ENCODE results near the gene KREMEN1.

KREMEN1 gene

DNA sequence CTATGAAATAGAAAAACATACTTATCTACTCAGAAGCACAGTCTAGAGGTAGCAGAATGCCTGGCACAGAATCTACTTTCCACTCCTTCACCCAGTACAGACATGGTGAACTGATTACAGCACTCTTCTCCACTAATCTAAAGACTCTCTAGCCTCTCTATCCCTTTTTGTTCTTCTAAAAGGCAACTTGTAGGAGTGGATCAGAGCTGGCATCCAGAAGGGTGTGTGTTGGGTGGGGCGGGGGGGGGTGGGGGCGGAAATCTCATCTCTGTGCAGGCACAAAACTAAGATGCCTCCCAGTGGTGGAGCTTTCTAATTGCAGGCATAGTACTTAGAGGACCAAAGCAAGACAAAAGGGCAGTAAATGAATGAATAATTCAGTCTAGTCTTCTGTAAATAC lies 121.3 kb downstream of the KREMEN1 start:
- no peak for DNase-seq

- DNase-seq = no peak
Observed at GRCh38 chr22:29195118-29195963, 122.5 kb downstream of the KREMEN1 start.

DNA sequence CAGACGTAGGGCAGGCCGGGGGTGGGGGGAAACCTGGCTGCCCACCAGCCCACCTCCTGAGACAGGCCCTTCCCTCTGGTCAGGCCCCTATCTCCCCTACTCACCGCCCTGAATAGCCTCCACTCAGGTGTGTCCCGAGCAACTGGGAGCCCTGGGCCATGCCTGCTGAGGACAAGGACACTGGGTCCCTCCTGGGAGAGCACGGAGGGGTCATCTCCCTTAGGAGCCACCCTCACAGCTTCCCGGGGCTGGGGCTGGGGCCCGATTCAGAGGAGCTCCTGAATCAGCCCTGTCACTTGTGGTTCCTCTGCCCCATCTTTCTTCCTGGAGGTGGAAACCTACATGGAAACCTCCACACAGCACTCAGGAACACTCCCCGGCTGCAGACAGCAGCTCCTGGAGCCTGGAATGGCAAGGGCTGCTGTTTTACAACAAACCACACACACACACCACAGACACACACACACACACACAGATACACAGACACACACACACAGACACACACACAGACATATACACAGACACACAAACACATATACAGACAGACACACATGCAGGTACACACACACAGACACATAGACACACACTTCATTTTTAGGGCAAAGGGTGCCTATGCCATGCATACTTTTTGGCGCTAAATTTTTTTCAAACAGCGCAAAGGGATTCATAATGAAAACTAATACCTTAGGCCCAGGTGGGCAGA lies 123.3 kb downstream of the KREMEN1 start:
- no peak for DNase-seq

DNA sequence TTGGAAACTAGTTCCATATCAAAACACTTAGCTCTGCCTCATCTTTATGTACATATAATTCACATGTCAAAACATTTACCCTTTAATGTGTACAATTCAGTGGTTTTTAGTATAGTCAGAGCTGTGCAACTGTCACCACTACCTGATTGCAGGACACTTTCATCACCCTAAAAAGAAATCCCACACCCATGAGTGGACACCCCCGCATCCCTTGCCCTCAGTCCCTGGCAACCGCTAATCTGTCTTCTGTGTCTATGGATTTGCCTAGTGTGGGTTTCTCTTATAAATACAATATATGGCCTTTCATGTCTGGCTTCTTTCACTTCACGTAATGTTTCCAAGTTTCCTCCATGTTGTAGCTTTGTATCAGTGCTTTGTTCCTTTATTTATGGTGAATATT lies 124.3 kb downstream of the KREMEN1 start:
- DNase-seq = no peak

- no peak for DNase-seq
Observed at GRCh38 chr22:29198240-29198639, 125.4 kb downstream of the KREMEN1 start.

DNA sequence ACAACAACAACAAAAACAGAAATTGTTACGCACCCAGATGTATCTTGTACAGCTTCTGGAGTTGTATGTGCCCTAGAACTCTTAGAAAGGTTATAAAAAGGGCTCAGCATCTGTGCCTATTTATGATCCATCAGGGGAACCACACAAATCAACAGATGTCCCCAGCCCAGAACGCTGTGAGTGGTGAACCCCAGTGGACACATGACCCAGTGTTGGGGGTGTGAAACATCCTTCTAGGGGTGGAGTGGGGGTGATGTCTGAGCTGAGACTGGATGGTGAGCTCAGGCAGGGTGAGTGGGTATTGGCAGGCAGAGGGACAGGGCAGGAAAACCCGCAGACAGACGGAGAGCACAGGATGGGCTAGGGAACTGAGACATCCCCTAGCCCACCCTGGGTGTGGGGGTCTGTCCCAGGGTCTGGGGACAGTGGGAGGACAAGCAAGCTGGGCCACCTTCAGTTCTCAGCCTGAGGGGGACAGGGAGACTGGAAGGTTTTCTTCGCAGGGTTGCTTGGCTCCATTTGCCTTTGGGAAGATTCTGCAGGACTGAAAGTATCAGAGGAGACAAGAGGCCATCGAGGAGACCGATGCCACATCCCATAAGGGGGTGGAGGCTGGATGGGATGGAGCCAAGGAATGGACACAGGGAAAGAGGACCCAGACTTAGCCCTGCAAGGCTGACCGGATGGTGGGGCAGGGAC lies 127.0 kb downstream of the KREMEN1 start:
- no peak for DNase-seq

DNA sequence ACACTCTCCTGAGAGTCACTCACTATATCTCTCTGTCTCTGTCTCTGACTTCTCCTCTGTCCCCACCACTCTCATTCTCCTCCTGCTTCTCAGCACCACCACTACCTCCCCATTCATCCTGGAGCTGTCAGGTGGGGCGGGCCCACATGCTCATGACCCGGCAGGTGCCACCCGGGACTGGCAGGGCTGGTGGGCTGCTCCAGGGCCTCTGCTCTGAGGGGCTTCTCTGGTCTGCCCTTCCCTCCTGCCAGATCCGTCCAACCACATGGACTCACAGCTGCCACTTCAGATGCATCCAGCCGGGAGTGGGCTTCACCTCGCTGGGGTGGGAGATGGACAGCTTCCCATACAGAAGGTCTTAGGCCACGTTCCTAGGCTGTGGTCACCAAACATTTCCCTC lies 128.1 kb downstream of the KREMEN1 start:
- no peak for DNase-seq

GRCh38 chr22:29201782-29202181 lies 128.9 kb downstream of the KREMEN1 start:
- DNase-seq = no peak

DNA sequence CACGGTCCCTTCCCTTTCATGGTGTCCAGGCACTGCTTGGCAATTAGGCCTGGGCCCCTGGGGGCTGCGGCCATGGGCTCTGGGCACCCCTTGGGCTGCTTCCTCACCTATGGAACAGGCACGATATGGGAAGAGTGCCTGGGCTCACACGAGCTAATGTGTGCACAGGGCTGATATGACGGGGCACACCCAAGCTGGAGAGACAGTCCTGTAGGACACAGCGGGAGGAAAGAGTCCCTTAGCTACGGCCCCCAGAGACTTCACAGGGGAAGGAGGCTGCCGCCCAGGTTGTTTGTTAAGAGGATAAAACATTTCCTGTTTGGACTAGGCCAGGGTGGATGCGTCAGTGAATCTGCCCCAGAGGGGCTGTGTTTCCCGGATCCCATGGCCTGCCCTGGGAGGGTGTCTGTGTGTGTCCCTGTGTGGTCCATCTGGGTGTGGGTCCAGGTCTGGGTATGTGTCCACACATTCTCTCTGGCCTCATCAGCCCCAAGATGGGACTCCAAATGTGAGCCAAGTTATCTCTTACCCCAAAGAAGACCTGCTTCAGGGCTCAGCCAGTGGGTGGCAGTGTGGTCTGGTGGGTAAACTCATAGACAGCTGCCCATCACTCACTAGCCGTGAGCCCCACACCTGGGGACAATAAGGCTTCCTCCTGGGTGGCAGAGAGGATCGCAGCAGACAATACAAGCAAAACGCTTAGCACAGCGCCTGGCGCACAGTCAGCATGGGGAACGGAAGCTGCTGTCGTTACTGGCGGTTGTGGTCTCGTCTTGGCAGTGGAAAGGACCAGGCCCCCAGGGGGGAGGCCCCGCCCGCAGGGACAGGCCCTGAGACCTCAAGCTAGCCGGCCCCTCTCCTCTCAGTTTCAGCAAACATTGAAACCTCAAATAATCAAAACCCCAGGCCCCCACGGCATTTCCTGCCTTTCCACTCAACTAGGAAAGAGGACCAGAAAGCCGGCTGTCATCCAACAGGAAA lies 129.7 kb downstream of the KREMEN1 start:
- no peak for DNase-seq

DNA sequence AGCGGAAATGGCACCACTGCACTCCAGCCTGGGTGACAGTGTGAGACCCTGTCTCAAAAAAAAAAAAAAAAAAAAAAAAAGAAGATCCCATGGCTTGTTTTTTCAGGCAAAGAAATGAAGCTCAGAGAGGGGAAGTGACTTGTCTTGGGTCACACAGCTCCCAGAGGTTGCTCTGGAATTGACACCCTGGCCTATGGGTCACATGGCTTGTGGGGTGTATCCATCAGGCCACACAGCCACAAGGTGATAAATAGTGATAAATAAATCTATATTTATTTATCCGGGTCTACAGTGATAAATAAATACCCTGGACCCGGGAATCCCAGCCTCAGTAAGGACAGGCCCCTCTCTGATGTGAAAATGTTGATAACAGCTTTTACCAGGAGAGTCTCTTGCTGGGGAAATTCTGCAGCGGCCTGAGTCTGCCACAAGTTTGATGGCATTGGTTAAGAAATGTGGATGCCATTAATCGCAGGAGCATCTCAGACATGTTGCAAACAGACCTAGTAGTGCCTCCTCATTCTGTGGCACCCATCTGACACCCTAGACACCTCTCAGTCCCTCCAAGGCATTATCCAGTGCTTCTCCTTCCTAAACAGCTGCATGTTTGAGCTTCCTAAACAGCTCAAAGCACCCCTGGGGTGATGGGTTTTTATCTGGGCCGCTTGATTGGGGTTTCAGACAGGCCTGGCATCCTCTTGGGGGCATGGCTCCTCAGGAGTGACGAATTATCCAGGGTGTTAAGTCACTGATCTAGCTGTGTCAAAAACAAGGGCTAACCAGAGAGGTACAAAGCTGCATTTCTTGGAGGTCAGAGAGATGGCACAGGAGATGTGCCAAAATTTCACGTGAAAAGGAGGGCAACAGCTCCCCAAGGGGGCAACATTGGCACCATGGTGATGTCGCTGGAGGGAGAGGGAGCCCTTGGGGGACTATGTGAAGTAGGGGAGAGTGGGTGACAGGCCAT lies 130.9 kb downstream of the KREMEN1 start:
- no peak for DNase-seq

DNA sequence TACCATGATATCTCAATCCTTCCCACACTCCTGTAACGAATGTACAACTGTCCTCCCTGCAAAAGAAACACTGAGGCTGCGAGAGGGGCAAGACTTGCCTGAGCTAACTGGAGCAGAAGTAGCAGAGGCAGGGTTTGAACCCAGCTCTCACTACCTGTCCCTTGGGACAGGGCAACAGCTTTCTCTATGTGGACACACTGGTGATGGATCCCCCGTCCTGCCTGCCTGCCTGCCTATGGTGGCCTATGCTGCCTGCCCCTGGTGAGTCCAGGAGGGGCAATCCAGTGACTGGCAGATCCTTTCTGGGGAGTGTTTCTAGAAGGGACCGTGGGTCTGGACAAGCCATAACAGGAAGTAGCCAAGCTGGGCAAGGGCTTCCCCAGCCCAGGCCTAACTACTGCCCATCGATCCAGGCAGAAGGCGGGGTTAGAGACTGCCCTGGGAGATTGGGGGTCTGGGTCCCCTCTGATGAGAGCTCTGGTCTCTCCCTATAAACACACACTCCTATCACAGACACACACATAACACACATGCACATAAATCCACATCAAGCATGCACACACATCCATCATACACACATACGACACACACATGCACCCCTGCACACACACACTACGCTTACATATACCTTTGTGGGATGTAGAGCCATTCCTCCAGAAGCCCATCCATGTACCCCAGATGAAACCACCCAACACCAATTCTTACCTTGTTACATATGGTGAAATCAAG lies 131.8 kb downstream of the KREMEN1 start:
- DNase-seq = no peak

DNA sequence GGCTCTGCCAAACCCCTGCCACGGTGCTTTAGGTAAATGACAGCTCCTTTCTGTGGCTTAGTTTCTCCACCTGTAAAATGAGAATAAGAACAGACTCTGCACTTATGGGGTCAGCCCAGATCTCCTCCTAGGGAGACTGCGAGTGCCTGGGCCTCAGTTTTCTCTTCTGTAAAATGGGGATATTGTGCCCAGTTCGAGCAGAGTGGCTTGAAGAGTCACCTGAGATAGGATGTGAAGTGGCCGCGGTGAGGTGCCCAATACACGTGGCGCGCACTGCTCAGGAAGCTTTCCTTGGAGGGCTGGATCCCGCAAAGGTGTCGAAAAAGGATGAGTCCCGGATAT lies 132.4 kb downstream of the KREMEN1 start:
- no peak for DNase-seq

- no peak for DNase-seq
Observed at GRCh38 chr22:29205594-29206371, 132.9 kb downstream of the KREMEN1 start, which contains the start of gene EMID1. Gene EMID1 (plus strand): TSS chr22:29205896. CDS start chr22:29206039, 143 bp downstream.

DNA sequence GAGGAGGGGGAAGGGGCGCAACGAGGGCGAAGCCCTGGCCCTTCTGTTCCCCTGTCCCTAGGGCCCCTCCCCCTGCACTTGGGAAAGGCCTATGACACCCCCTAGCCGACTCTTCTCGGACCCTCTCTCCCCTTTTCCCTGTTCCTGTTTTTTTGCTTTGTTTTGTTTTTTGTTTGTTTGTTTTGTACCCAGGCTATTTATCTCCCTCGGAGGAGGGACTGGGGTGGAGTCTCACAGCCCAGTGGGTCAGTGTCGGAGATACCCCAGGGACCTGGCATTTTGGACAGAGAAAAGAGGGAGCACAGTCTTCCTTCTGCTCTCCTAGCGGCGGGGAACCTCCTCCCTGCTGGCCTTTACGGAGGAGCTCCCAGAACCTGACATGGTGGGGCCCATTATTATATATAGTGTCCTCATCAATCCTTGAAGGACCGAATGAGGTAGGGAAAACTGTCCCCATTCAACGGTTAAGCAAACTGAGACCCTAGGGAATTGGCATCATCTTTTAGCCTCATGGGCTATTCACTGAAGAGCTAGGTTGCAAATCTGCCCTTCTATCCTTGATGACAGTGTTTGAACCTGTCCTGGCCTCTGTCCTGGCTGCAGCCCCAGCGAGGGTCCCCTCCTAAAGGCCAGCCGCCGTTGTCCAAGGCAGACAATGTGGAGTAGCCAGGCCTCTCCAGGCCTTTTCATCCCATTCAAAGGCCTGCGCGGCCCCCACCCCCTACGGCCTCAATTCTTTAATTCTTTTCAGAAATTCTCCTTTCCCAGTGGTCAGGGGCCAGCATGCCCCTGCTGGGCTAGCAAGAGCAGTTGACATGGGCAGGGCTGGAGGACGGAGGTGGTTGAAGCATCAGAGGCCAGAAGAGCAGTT lies 133.8 kb downstream of the KREMEN1 start:
- DNase-seq = no peak

- DNase-seq = no peak
Observed at GRCh38 chr22:29207243-29207550, 134.4 kb downstream of the KREMEN1 start.

GRCh38 chr22:29207562-29208501 lies 135.0 kb downstream of the KREMEN1 start:
- no peak for DNase-seq

DNA sequence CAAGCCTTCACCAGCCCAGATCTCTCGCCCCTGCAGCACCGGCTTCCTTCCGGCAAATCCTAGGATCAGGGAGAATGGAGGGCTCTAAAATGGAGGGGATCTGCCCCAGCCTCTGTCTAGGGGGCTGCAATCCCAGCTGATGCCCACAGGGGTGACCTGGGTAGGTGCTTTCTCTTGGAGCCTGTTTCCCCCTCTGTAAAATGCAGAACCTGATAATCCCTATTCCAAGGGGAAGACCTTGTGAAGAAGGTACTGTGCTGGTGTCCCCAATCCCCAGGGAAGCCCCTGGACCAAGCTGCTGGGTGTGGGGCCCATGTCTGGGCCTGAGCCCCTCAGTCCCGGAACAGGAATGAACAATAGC lies 135.6 kb downstream of the KREMEN1 start:
- DNase-seq = no peak

Measured in T1000 (cell line).